ENCODE results near the gene TSPAN2. TPM values are rescaled to one million over a fixed set of nuclear protein-coding genes. Genes with fewer than 3 reads are reported as not detected.

Gene TSPAN2
- total and polyA plus RNA-seq, 12 donors: 4.0 to 17.7 (median 6.7) TPM

- no peak for ATAC-seq
- intact Hi-C loops (cut with DNase I): no loop called here
- no peaks in the 10 kb centered on the region for H3K27me3 ChIP-seq
- H3K4me1 ChIP-seq: peaks cover 0 to 18% (median 4%) of the 10 kb centered on the region in 9 donors
- H3K9me3 ChIP-seq: no peaks in the 10 kb centered on the region
- no peak for TF ChIP-seq CTCF (IDR thresholded peaks at IDR 0.05)
- no peak overlapping the region for H3K27ac ChIP-seq
- no peak overlapping the region for H3K4me3 ChIP-seq
- 85 to 91% methylated on average over 4 of the region's 4 CpGs for WGBS, 2 donors
- DNase-seq: no peak
- H3K36me3 ChIP-seq: no peaks in the 10 kb centered on the region
Observed at GRCh38 chr1:115078708-115079107, 10.6 kb downstream of the TSPAN2 start.

GRCh38 chr1:115077984-115078330 is 11.3 kb downstream of the TSPAN2 start:
- intact Hi-C loops (cut with DNase I): no loop called here
- Histone ChIP-seq H3K9me3 (no peaks in the 10 kb centered on the region), H3K36me3 (no peaks in the 10 kb centered on the region), H3K4me3 (no peak overlapping the region), H3K27ac (no peak overlapping the region), H3K27me3 (no peaks in the 10 kb centered on the region), H3K4me1 (peaks cover 0 to 18% (median 5%) of the 10 kb centered on the region in 9 donors)
- no peak for TF ChIP-seq CTCF (IDR thresholded peaks at IDR 0.05)
- DNase-seq (no peak), ATAC-seq (no peak)
- 88 to 91% methylated on average over 1 of the region's 1 CpG for WGBS, 2 donors

DNA sequence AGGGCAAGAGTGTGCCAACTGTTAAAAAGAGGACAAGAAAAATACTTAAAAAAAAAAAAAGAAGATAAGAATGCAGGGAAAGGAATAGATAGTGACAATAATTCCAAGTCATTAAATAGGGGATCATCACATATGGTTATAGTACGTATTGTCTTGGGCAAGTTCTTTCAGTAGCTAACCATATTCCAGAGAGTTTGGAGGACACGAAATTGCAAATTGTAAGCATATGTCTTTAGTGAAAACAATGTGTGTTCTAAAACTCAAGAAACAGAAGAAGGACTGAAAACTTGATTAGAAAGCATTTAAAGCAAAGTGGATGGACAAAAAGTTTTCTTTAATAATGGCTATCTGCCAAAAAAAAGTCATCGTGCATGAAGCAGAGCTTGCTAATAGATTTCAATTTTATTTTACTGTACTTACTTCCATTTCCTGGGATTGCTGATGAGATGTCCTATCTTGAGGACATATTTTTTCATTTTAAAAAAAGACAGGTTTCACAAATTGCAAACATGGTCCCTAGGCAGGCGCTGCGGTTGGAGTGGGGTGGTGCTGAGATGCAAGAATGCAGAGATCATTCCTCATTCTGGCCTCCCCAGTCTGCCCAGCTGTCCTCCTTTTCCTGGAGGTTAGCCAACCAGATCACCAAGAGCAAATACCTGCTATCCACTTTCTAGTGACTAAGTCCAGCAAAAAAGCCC is 11.9 kb downstream of the TSPAN2 start:
- intact Hi-C loops (cut with DNase I): no loop called here
- Histone ChIP-seq H3K9me3 (no peaks in the 10 kb centered on the region), H3K36me3 (no peaks in the 10 kb centered on the region), H3K27me3 (no peaks in the 10 kb centered on the region), H3K27ac (no peak overlapping the region), H3K4me1 (peaks cover 0 to 21% (median 9%) of the 10 kb centered on the region in 9 donors), H3K4me3 (no peak overlapping the region)
- DNase-seq (no peak), ATAC-seq (no peak)
- WGBS, 2 donors: 73 to 80% methylated on average over 5 of the region's 5 CpGs
- TF ChIP-seq CTCF (IDR thresholded peaks at IDR 0.05): no peak

DNA sequence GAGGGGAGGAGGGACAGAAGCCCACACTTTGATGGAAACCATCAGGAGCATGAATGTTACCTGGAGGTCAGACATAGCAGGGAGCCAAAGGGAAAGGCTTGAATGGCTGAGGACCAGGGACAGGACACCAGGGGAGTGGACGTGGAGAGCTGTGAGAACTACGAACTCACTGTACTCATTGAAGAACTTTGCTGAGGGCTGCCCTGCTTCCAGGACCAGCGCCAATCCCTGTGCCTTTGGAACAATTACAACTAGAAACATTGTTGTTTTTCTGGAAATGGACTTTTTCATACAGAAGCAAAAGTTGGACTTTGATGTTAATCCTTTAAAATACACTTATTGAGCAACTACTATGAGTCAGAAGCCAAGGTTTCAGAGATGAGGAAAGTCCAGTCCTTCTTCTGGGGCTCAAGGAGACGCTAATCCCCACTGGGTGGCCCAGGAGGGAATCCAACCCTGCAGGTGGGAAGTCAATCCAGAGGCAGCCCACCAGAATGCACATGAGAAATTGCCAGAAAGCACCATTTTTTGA is 12.9 kb downstream of the TSPAN2 start:
- DNase-seq (no peak), ATAC-seq (no peak)
- 62 to 88% methylated on average over 4 of the region's 4 CpGs for WGBS, 2 donors
- Histone ChIP-seq H3K9me3 (no peaks in the 10 kb centered on the region), H3K36me3 (no peaks in the 10 kb centered on the region), H3K4me1 (peaks cover 0 to 24% (median 9%) of the 10 kb centered on the region in 9 donors), H3K4me3 (no peak overlapping the region), H3K27ac (no peak overlapping the region), H3K27me3 (no peaks in the 10 kb centered on the region)
- intact Hi-C loops (cut with DNase I): no loop called here
- TF ChIP-seq CTCF (IDR thresholded peaks at IDR 0.05): no peak
